ENCODE results near the gene C1orf21.
A peak's percentile ranks its signal among the peaks of the same experiment; 100 is the strongest.
"Not testable (repeated sequence)": the region's sequence is repeated elsewhere in the genome, so short reads cannot be mapped to it uniquely, and the experiment has no call there.

Gene C1orf21

DNA sequence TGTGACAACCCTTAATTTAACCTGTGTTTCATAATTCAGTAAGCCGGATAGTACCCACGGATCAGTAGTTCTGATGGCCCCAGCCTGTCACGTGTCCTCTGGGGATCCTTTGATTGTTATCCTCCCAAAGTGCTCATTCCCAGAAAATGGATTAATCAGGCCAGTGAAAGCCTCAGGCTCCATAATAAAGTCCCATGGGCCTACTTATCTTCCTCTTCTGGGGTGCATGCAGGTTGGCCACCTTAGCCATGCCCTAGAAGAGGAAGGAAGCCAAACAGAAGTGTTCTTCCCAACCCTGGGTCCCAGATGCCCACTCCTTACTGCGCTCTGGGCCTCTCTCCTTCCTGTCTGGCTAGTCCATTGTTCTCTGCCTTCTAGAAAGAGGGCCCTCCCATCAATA lies 221.8 kb downstream of the C1orf21 start:
- DNase-seq: no peak

DNA sequence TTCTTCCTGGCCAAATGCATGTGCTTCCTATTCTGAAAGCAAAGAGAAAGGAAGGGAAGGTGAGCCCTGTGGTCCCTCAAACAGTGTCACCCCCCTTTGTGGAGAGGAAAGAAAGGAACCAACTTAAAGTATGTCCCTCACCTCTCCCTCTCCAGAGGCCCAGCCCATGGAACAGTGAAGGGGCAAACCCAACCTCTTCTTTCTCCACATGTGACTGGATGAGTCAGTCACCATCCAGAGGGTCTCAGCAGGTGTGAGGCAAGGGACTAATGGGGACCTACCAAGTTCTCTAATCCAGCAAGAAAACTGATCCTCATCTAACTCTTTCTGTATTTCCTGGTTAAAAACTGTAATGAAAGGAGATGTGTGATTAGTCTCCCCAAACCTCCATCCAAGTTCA lies 222.2 kb downstream of the C1orf21 start:
- DNase-seq: no peak

DNA sequence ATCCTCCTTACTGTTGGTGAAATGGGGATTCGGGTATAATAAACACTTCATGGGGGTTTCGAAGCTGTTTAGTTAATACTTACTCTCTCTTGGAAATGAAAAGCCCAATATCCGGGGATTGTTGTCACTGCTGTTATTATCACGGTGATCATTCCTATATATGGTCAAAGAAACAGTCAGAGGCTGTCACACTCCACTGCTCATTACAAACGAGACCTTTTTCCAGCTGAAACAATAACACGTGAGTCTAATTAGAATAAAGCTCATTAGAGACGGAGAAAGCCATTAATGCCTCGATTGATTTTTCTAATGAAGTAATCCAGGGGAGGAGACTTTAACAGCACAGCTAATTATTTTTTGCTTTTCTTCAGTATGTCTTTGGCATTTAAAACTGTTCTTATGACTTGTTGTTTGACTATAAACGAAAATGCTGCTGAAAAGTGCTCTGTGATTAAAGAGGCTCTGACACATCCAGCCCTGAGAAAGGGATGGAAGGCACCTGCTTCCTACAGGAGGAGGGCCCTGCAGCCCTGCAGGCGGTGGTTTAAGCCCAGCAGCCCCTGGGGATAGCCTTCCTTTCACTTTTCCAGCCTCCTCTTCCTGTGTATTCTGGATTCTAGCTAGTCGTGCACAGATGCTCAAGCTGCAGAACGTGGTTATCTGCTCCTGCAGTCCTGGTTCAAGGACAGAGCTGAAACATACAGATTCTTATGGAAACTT lies 224.2 kb downstream of the C1orf21 start:
- no peak for DNase-seq

DNA sequence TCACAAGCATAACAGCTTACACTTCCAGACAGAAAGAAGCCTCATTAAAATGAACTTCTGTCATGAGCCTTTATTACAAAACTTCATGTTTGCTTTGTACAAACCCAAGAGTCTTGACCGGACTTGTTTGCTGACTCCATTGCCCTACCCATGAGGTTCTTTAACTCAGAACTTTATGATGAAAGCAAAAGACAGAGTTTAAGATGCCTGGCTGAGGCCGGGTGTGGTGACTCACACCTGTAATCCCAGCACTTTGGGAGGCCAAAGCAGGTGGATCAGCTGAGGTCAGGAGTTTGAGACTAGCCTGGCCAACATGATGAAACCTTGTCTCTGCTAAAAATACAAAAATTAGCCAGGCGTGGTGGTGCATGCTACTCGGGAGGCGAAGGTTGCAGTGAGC lies 225.4 kb downstream of the C1orf21 start:
- not testable (repeated sequence) for DNase-seq

DNA sequence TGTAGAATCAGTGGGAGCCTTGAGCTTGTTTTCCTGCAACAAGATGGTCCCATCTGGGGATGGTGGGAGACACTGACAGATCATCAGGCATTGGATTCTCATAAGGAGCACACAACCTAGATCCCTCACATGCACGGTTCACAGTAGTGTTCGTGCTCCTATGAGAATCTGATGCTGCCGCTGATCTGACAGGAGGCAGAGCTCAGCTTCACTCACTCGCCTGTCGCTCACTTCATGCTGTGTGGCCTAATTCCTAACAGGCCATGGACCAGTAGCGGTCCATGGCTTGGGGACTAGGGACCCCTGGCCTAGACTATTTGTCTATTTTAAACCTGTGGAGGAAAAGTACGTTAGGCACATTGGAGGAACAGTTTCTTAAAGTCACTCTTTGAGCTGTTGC lies 227.8 kb downstream of the C1orf21 start:
- DNase-seq: no peak

DNA sequence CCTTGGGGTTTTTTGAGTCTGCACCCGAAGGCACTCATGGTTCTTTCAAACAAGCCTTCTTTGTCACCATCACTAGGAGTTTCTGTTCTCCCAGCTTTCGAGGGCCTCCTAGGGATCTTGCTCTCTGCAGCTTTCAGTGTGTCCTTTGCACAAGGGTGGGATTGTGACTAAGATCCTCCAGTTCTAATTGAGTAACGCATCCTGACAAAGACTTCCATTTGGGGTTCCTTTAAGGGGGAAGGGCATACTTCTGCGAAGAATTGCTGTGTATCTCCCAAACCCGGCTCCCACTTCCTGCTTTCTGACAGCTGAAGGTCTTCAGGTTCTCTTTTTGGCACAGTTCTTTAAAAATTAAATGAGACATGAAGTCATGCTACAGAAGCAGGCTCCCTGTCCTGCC lies 228.5 kb downstream of the C1orf21 start:
- peak; percentile 83 to 88 (median 86) for DNase-seq

DNA sequence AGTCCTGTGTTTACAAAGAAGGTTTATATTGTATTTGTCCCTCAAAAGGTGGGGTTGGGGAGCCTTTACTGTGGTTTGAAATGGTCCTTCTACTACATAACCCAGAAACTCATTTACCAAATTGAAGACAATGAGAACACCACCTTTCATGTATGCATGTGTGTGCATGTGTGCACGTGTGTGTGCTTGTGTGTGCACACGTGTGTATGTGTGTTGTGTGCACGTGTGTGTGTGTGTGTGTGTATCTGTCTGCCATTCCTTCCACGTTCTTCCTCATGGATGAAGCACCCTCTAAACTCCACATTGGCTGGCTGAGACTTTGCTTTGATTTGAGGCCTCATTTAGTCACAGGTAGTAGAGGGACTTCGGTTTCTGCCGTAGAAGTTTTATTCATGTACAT lies 229.7 kb downstream of the C1orf21 start:
- DNase-seq: no peak

DNA sequence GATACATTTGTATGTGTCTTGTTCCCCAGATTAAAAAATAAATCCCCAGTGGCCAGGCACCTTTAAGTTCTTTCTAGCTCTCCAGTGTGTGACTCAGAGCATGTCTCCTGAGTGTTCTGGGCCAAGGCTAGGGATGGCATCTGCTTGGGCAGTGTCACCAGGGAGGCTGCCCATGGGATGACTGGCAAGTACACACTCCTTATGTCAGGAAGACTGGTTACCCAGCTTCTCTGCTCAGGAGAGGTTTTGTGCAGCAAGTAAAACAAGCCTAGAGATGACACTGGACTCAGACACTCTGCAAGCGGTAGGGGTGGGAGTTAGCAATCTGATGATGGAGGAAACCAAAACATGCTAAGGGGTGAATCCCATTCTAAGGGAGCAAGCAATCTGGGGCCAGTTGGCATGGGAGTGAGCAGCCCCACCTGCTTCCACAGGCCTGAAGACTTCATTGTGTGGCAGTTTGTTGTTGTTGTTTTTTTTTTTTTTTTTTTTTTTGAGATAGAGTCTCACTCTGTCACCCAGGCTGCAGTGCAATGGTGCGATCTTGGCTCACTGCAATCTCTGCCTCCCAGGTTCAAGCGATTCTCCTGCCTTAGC lies 230.7 kb downstream of the C1orf21 start:
- no peak for DNase-seq

DNA sequence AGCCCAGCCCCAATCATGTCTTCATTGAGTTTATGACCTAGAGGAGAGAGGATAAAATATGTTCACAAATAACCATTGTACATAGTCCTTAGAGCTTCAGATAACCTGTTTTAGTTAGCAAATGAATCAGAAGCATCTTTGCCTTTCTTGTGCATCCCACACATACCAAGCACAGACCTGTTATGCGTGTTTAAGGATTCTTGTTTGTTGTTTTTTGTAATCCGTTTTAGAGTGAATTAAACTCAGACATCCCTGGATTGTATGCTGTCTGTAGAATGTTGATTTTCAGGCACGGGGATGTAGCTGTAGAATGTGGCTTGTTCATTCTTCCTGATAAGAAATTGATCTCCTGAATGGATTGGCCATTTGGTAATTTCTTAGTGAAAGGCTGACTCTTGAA lies 232.0 kb downstream of the C1orf21 start:
- no peak for DNase-seq

DNA sequence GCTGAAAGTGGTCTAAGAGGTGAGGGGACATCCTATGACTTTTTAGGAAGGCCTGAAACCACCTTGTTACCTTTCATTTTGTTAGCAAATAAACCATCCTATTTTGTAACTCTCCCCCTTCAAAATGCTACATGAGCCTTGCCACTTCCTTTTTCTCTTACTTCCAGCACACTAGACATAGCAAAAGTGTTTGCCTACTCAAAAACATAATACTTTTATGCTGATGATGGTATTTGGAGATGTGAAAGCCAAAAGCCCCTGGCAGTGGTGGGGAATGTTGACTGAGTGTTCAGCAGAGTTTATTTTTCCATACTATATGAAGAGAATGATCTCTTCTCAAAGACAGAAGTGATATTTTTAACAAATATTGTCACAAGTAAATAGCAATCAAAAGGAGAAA lies 233.6 kb downstream of the C1orf21 start:
- peak; percentile 26 to 46 (median 31) for DNase-seq

DNA sequence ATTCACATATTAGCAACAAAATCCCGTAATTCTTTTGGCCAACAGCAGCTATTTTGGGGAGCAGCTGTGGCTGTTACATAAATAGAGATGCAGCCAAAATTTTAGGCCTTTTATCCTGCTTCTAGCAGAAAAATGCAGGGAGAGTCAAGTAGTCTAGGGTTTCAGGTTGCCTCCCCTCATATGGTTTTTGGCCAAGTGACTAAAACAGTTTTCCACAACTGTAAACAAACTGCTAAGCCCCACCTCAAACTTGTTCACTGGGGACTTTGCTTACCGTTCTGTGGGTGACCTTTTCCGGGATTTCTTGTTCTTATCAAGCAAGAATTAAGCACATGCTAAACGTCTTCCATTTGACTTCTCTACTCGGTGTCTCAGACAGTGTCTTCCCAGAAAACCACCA lies 234.4 kb downstream of the C1orf21 start:
- no peak for DNase-seq

DNA sequence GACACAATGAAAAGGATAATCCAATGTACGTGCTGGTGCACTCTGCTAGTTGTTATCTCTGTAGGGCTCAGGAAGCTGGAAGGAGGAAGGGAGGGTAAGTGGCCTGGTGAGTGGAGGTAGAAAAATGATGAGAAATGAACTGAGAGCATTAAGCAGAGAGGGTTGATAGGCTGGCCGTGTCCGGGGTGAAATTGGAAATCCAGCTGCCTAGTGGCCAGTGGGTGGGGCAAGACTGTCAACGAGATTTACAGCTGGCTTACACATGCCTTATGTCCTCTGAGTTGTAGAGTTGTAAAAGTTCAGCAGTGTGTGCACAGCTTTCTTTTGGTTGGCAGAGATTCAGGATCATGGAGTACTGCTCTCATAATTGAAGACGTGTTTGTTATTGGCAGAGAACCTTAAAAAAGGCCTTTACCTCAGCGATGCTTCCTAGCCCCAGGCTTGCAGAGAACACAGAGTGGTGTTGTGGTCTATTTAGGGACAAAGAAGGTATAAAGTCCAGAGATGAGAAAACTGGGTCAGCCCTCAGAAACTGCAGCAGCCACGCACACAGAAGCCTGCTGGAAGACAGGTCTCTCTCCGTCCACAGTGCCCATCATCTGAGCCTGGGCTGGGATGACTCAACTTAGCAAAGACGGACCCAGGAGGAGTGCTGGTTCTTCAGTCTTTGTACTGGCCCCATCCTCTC lies 235.5 kb downstream of the C1orf21 start:
- DNase-seq: no peak

DNA sequence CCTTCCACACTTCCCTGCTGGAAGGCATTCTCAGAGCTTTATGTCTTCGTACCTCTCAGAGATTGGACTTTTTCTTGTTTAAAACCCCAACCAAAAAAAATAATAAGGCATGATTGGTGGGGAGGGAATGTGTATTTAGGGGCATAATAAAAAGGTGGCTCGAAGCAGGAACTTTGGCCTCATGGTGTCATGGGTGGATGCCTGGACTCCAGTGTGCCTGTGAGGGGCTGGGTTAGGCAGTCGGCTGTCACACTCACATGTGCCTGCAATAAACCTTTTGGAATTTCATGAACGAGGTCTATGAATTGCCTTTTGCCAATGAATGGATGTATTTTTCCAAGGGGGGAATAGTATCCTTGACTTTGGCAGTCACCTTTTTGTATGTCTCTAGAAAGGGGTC lies 236.6 kb downstream of the C1orf21 start:
- no peak for DNase-seq

DNA sequence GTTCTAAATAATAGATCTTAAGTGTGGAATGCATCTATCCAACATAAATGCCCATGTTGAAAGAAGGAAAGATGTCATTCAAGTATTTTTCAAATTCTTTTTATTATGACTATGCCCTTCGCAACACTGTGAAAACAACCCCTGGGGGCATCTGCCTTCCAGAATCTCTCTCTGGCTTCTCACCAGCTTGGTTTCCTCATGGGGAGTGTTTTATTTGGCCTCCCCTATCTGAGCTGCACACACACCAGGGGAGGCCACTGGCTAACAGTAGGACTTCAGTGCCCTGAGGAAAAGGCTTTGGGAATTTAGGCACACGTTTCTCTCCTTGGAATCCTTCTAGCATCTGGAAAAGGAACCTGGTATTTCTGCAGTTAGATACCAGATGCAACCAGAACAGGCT lies 237.2 kb downstream of the C1orf21 start:
- DNase-seq: no peak

DNA sequence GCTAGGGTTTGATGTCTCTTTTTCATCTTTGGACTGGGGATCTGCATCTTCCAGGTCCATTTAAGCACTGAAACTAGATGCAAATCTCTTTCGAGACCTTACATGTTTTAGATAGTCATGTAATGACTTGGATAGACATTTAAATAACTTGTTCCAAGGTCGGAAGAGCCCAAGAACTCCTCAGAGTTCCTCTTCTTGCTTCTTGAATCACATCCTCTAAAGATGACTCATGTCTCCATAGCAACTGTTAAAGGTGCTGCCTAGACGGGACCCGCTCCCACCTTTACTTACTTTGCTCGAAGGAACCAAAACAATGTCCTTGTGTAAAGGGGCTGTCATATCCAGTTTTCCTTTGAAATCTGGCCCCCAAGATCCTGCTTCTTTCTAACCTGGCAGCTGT lies 237.8 kb downstream of the C1orf21 start:
- DNase-seq: peak; percentile 57 to 61 (median 60)

DNA sequence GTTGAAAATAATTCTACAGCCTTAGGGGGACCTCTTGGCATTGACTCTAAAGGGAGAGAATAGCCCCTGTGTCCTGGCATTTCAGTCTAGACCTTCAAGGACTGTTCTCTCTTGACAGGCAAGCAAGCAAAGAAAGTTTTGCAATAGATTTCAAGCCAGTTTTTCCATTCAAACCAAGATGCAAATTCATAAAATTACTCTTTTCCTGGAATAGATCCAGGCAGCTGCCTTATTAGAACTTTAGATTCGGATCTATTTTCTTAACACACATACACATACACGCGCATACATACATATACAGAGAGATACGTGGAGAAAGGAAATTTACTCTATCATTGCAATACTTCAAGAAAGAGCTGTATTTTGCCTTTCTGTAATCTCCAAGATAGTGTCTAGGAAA lies 238.4 kb downstream of the C1orf21 start:
- DNase-seq: no peak

DNA sequence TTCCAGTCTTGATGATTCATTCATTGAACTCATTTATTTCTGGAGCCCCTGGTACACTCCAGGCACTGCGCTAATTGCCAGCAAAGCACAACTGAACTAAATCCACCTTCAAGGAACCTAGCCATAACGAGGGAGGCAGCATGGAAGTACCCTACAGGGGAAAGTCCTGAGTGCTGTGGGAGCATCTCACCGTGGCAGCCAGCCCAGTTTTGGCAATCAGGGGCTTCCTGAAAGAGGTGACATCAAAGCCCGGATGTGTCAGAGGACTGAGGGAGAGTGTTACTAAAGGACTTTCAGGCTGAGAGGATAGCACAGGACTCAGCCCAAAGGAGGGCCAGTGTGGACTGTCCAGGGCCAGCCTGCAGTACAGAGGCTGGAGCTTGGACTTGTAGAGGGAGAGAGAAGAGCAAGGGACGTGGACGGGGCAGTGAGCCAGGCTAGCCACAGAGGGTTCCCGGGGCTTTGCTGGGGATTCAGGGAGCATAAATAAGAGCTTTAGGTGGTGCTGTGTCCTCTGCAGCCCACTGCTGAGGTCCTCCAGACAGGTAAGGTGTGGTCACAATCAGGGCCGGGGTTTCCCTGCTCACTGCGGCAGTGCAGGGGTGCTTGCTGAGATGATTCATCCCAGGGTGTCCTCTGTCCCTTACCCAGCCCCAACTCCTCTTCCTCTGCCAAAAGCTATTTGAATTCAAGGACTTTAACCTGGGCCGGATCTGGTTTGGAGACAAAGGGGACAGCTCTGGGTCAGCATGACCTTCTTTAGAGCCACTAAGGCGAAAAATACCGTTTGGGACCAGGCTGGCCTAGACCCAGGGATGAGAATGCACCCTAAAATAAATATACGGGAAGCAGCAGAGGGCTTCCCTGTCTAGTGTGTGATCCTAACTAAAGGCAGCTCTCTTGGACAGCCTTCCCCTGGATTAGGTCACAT lies 239.5 kb downstream of the C1orf21 start:
- DNase-seq: peak; percentile 68 to 88 (median 75)

DNA sequence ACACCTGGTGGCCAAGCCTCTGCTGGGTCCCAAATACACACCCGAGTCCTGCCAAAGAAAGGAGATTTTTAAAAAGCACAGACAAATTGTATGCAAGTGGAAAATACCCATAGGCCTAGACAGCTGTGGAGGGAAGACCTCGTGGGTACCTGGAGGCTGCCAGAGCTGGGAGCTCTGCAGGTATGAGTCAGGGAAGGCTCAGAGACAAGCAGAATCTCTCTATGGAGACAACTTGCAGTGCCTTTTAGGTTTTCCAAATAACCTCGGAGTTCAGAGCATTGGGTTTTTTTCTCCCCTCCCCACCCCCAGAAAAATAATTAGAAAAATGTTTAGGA lies 240.1 kb downstream of the C1orf21 start:
- DNase-seq: no peak

DNA sequence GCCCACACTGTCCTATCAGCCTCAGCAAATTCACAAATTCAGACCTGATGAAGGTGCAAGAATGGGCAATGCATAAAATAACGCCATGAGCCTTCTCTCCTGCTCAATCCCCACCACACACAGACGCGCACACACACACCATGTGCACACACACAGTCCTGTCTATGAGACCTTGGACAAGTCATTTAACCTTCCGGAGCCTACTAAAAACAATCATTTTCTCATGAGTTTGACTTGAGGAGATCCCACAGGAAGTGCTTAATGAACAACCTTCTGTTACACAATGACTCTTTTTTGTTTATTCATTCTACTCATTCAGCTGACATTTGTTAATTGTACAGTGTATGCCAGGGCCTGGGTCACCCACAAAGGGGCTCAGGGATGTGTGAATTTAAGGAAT lies 242.4 kb downstream of the C1orf21 start:
- peak; percentile 22 to 37 (median 33) for DNase-seq

DNA sequence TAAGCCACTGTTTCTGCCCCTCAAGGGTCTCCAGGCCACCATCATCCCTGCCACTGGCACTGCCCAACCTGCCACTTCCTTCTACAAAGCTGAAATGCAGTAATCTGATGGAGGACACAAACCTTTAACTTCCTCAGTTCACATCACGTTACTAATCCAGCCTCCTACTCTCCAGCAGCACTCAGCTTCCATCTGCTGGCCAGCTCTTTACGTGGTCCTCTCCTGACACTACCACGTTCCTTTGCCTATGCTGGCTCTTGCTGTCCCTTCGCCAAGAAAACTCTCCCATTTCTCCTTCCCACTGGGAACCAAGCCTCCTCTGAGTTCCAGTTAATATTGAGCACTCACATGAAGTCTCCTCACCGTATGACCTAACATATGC lies 243.8 kb downstream of the C1orf21 start:
- peak in 1 of 3 donors; percentile 48 for DNase-seq

DNA sequence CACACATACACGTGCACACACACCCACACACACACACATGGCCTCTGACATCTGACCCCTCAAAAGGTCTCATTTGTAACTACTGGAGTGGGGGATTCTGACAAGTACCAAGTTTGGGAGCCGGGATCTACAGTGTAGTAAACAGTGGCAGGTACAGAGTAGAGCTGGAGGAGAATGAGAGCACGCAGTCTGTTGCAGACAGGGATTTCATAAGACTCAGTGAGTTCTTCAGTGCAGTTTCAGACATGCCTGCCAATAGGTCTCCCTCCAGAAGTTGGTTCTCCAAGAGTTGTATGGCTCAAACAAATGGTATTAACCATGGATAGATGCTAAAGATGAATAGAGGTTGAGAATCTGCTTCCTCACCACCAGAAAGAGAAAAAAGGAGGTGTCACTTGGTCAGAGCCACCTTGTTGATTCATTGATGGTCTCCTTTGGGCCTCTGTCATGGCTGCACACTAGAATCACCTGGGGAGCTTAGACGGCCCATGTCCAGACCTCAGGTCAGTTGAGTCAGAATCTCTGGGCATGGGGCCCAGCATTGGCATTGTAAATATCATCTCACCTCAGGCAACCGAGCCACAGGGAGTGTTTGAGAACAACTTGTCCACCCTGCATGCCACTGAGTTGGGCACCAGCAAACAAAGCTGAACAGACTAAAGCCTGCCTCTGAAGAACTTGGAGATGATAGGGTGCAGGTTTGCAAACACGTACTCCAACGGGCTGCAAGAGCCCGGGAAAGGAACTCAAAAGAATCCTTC lies 245.8 kb downstream of the C1orf21 start:
- DNase-seq: no peak

DNA sequence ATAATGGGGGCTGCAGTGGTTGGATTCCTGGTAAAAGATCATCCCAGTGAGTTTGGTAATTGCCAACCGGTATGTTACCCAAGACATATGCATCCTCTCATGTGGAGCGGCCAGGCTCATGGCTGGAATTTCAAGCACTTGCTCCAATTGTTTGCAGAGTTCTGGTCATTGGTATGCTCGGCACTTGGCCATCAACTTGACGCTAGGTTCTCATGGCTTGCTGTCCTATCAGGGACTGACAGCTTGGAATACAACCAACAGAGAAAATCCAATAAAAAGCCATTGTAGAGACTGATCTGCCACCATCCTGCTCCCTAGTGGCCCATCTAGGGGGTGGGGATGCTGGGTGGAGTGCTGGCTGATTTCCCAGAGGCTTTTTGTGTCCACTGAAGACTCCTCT lies 247.0 kb downstream of the C1orf21 start:
- no peak for DNase-seq

DNA sequence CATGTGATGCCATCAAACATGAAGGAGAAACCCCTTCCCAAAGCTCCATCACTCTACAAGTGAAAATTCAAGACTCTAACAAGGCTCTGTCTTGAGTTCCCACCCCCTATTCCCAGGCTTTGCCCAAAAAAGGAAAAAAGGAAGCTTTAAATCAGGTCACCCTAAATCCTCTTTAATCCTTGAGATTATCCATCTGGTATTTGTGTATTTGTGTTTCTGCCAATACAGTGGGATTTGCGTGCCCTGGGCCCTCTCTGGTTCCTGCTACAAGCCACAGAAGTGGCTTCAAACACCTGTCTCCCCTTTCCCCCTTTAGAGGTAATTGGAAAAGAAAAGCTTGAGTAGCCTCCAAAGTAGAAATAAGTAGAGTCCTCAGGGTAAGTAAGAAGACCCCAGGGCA lies 247.5 kb downstream of the C1orf21 start:
- no peak for DNase-seq

All from suppressor macrophage treated with lipopolysaccharide for 1 hour (primary cell).